Activated CD4-positive, alpha-beta T cell treated with anti-CD3 and anti-CD28 coated beads for 36 hours (primary cell): Measurements from ENCODE around the gene DUSP6. TPM values are rescaled to one million over a fixed set of nuclear protein-coding genes. Genes with fewer than 3 reads are reported as not detected.

Source experiments
- ATAC-seq: fragments of 200-7000 bp; cut with Tn5 transposase; one replicate; pipeline ENCODE4 v1.10.0; 2021; ENCODE audit warnings: mild to moderate bottlenecking, moderate library complexity
- CTCF ChIA-PET: fragments of 350-600 bp; sonication (Branson Sonifier 250); formaldehyde crosslinking; loops from one replicate; lab custom pipeline; 2021; ENCODE audit warnings: antibody characterized with exemption; lab: Charles Lee
- POLR2A ChIA-PET: fragments of 350-600 bp; sonication (Branson Sonifier 250); formaldehyde crosslinking; loops from one replicate; lab custom pipeline; 2021; ENCODE audit warnings: antibody characterized with exemption, inconsistent platforms; lab: Charles Lee
- DNase-seq: peaks from one replicate; pipeline ENCODE4 v3.0.0-alpha.2; 2020
- H3K27ac Mint-ChIP-seq: one replicate; pipeline ENCODE4 v1.8.0; 2021; ENCODE audit warnings: mixed read lengths
- H3K27me3 Mint-ChIP-seq: one replicate; pipeline ENCODE4 v1.8.0; 2021; ENCODE audit warnings: mixed read lengths
- H3K36me3 Mint-ChIP-seq: one replicate; pipeline ENCODE4 v1.8.0; 2021; ENCODE audit warnings: low read depth, mixed read lengths
- H3K4me1 Mint-ChIP-seq: one replicate; pipeline ENCODE4 v1.8.0; 2021; ENCODE audit warnings: mixed read lengths
- H3K4me3 Mint-ChIP-seq: one replicate; pipeline ENCODE4 v1.8.0; 2021; ENCODE audit warnings: mild to moderate bottlenecking, moderate library complexity, mixed read lengths
- H3K9me3 Mint-ChIP-seq: one replicate; pipeline ENCODE4 v1.8.0; 2021; ENCODE audit warnings: low read depth, mixed read lengths
- intact Hi-C, 2 experiments: fragments of 100-400 bp; cut with DNase I in 1 of 2; cut with micrococcal nuclease in 1 of 2; formaldehyde crosslinking; loops; one replicate each; pipeline versions ENCODE4 v1.14.2 to v1.15.1; 2022 to 2024; cut with DNase I, micrococcal nuclease
- total RNA-seq, 2 experiments: library from RNA; stranded (reverse); gene quantifications; one replicate each; pipeline ENCODE4 v1.2.3, GENCODE V29; 2021

Gene DUSP6
- total RNA-seq, 2 experiments from 2014 or later, result 49.9 to 60.9 TPM

- Mint-ChIP-seq H3K4me3 (peak overlapping the region; percentile 86), H3K9me3 (no peaks in the 10 kb centered on the region), H3K27ac (peak overlapping the region; percentile 92), H3K27me3 (no peaks in the 10 kb centered on the region), H3K36me3 (peaks cover 42% of the 10 kb centered on the region), H3K4me1 (peaks cover 62% of the 10 kb centered on the region)
- peak; percentile 52 for DNase-seq
- no peak for ATAC-seq
- ChIA-PET CTCF (interaction anchor here (0.6 to 2.4 kb wide), 6 partner anchors 106 to 357 kb away, joined by 3 to 9 read pairs (median 5); no protein-coding TSS in a partner anchor), POLR2A (interaction anchor here (0.9 to 2.1 kb wide), 5 partner anchors 126 to 312 kb away, joined by 3 to 17 read pairs (median 5); no protein-coding TSS in a partner anchor)
- intact Hi-C loops, result loop anchor here (1.0 to 5.0 kb wide), 5 partner anchors 169 to 1314 kb away; partner anchors contain the start of gene ATP2B1 (in 1 of the 2)
These were observed 1.4 kb downstream of the DUSP6 start for GRCh38 chr12:89350630-89351488.

- Mint-ChIP-seq H3K27me3 (no peaks in the 10 kb centered on the region), H3K27ac (peak overlapping the region; percentile 92), H3K4me3 (peak overlapping the region; percentile 86), H3K9me3 (no peaks in the 10 kb centered on the region), H3K4me1 (peaks cover 64% of the 10 kb centered on the region), H3K36me3 (peaks cover 42% of the 10 kb centered on the region)
- no peak for DNase-seq
- CTCF ChIA-PET, result interaction anchor here (0.8 kb wide), 1 partner anchor 296 kb away, joined by 3 read pairs; no protein-coding TSS in a partner anchor
- POLR2A ChIA-PET, result no interaction called here
- ATAC-seq, result no peak
- intact Hi-C loops, result loop anchor here (2.0 to 5.0 kb wide), 4 partner anchors 168 to 1313 kb away; a partner anchor contains a TSS
These were observed 2.1 kb downstream of the DUSP6 start for GRCh38 chr12:89350260-89350629.

DNA sequence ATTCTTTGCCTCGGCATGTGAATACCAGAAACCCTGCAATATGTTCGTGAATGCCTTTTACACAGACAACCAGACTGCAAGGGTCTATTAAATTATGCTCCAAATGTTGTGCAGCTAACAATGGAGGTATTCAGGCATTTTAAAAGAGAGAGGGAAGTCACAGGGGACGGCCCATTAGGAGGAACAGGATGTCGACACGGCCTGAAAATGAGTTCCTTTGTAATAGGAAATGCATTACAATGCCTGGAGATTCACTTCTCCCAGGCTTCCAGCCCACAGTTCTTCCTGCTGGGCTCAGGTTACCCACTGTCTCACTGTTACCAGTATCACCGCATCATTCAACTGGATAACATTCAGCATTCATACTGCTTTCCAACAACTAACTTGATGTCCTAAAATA is 2.5 kb downstream of the DUSP6 start:
- Mint-ChIP-seq H3K36me3 (peaks cover 42% of the 10 kb centered on the region), H3K27me3 (no peaks in the 10 kb centered on the region), H3K9me3 (no peaks in the 10 kb centered on the region), H3K4me3 (peak overlapping the region; percentile 86), H3K27ac (peak overlapping the region; percentile 92), H3K4me1 (peaks cover 61% of the 10 kb centered on the region)
- DNase-seq, result no peak
- POLR2A ChIA-PET, result interaction anchor here (0.7 kb wide), 1 partner anchor 310 kb away, joined by 3 read pairs; no protein-coding TSS in a partner anchor
- ATAC-seq, result no peak
- intact Hi-C loops, result loop anchor here (2.0 to 5.0 kb wide), 4 partner anchors 168 to 1313 kb away; a partner anchor contains a TSS
- CTCF ChIA-PET, result interaction anchor here (1.2 kb wide), 1 partner anchor 113 kb away, joined by 5 read pairs; no protein-coding TSS in a partner anchor

DNA sequence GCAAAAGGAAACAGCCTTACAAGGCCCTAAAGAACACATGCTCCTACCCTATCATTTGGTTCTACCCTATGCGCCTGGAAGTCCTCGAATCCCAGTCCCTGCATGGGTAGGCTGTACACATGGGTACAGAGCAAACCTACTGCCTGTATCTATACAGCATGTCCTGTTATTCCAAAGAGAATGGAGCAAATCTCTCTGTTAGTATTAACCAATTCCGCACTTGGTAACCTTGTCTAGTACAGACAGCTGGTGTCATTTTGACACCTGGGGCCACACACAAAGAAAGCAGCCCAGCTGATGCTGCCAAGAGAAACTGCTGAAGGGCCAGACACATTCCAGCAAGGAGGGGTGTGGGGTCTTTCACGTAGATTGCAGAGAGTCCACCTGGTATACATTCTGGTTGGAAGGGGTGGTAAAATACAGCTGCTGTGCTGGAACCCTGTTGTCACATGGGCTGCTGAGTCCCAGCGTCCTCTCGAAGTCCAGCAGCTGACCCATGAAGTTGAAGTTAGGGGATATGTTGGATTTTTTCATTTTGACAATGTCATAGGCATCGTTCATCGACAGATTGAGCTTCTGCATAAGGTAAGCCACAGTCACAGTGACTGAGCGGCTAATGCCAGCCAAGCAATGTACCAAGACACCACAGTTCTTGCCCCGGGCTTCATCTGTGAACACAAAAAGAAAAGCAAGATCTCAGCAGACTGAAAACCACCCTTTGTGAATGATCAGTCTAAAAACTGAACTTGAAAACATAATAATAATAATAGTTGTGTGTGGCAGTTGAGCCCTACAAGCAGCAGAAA is 3.2 kb downstream of the DUSP6 start:
- ChIA-PET CTCF (interaction anchor here (1.2 kb wide), 1 partner anchor 113 kb away, joined by 5 read pairs; no protein-coding TSS in a partner anchor), POLR2A (interaction anchor here (0.7 kb wide), 1 partner anchor 309 kb away, joined by 3 read pairs; no protein-coding TSS in a partner anchor)
- Mint-ChIP-seq H3K4me3 (peak overlapping the region; percentile 86), H3K27ac (peak overlapping the region; percentile 38), H3K4me1 (peaks cover 57% of the 10 kb centered on the region), H3K9me3 (no peaks in the 10 kb centered on the region), H3K27me3 (peaks cover 2% of the 10 kb centered on the region), H3K36me3 (peaks cover 42% of the 10 kb centered on the region)
- DNase-seq (no peak), ATAC-seq (no peak)
- intact Hi-C loops, result no loop called here

GRCh38 chr12:89347325-89347829 is 4.9 kb downstream of the DUSP6 start:
- Mint-ChIP-seq H3K27ac (no peak overlapping the region), H3K36me3 (peaks cover 42% of the 10 kb centered on the region), H3K27me3 (peaks cover 2% of the 10 kb centered on the region), H3K4me3 (peak overlapping the region; percentile 86), H3K9me3 (no peaks in the 10 kb centered on the region), H3K4me1 (peaks cover 51% of the 10 kb centered on the region)
- DNase-seq, result no peak
- CTCF ChIA-PET, result interaction anchor here (0.7 to 1.9 kb wide), 5 partner anchors 16 to 328 kb away, joined by 3 to 7 read pairs (median 3); no protein-coding TSS in a partner anchor
- ATAC-seq, result no peak
- POLR2A ChIA-PET, result interaction anchor here (0.6 to 1.4 kb wide), 6 partner anchors 43 to 328 kb away, joined by 3 to 4 read pairs (median 4); no protein-coding TSS in a partner anchor
- intact Hi-C loops, result loop anchor here in 1 of 2 experiments (2.0 kb wide), 1 partner anchor 327 kb away; no protein-coding TSS in a partner anchor

- DNase-seq (no peak), ATAC-seq (no peak)
- no peaks in the 10 kb centered on the region for H3K9me3 Mint-ChIP-seq
- H3K27ac Mint-ChIP-seq, result peak overlapping the region; percentile 82
- intact Hi-C loops, result loop anchor here (1.0 to 2.0 kb wide), 3 partner anchors 185 to 326 kb away; no protein-coding TSS in a partner anchor
- peaks cover 2% of the 10 kb centered on the region for H3K27me3 Mint-ChIP-seq
- CTCF ChIA-PET, result interaction anchor here (0.5 to 1.9 kb wide), 8 partner anchors 8 to 328 kb away, joined by 3 to 7 read pairs (median 3); no protein-coding TSS in a partner anchor
- H3K4me1 Mint-ChIP-seq, result peaks cover 51% of the 10 kb centered on the region
- peaks cover 42% of the 10 kb centered on the region for H3K36me3 Mint-ChIP-seq
- H3K4me3 Mint-ChIP-seq, result peak overlapping the region; percentile 86
- POLR2A ChIA-PET, result interaction anchor here (0.6 to 1.4 kb wide), 6 partner anchors 42 to 327 kb away, joined by 3 to 4 read pairs (median 4); no protein-coding TSS in a partner anchor
These were observed 5.5 kb downstream of the DUSP6 start for GRCh38 chr12:89346741-89347324.

DNA sequence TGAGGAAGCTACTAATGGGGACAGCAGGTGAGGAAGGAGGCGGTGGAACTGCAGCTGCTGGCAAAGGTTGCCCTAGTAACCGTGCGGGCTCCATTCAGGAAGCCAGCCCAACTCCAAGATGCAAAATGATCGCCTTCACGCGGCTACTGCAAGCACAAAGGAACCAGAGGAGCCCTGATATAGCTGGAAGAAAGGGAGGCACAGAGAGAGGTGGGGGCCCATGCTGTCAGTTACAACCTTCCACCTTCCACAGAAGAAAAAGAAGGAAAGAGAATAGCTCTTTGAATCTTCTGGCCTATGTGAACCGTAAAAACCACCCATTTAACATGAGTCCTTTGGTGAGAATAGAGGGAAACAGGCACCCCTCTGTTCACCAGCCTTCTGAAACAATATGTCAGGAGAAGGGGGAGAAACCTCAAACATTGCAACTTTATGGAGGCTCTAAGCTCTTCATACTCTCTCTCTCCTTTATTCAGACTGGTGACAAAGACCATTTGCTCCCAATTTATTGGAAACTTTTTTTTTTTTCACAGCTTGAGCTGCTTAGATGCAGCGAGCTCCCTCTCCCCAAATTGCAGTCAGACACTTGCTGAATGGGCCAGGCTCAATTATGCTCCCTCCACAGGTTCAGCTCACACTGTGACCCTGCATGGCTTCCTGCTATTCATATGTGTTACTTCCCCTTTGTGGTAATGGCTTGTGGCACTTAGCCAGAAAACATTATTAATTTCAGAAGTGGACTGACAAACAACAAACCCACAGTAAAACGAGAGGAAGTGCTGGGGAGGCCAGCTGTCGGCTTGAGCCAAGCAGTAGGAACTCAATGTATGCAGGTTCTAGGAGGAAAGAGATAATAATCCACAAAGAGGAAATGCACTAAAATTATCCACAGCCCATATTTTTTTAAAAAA is 6.2 kb downstream of the DUSP6 start:
- H3K27me3 Mint-ChIP-seq, result peaks cover 2% of the 10 kb centered on the region
- intact Hi-C loops, result loop anchor here (1.0 to 2.0 kb wide), 3 partner anchors 184 to 325 kb away; no protein-coding TSS in a partner anchor

DNA sequence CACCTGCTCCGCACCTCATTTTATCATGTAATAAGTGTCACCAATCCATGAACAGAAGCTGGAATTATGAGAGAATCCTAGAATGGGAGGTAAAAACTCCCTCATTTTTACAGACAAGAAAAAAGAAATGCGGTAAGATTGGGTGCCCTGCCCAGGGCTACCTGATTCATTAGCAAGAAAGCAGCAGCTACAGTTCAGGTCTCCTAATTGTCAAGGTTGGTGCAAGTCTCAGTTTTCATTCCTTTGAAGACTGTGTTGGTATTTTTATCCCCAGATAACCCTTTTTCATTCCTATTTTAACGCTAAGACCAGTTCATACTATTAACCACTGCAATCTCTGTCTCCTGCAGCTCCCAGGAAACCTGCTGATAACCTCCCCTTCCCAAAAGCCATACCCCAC is 6.9 kb downstream of the DUSP6 start:
- intact Hi-C loops, result no loop called here
- no peak overlapping the region for H3K4me3 Mint-ChIP-seq
- H3K9me3 Mint-ChIP-seq, result no peaks in the 10 kb centered on the region
- ChIA-PET POLR2A (interaction anchor here (1.1 kb wide), 1 partner anchor 189 kb away, joined by 3 read pairs; no protein-coding TSS in a partner anchor), CTCF (interaction anchor here (1.0 to 1.9 kb wide), 5 partner anchors 9 to 326 kb away, joined by 3 to 7 read pairs (median 4); no protein-coding TSS in a partner anchor)
- ATAC-seq (no peak), DNase-seq (no peak)
- peaks cover 56% of the 10 kb centered on the region for H3K4me1 Mint-ChIP-seq
- peaks cover 36% of the 10 kb centered on the region for H3K36me3 Mint-ChIP-seq
- H3K27ac Mint-ChIP-seq, result no peak overlapping the region
- peaks cover 2% of the 10 kb centered on the region for H3K27me3 Mint-ChIP-seq

More for the DNA sequence above, 6.2 kb downstream of the DUSP6 start:
- ChIA-PET POLR2A (interaction anchor here (0.6 to 1.4 kb wide), 5 partner anchors 82 to 327 kb away, joined by 3 to 4 read pairs (median 4); no protein-coding TSS in a partner anchor), CTCF (interaction anchor here (0.5 to 1.9 kb wide), 10 partner anchors 8 to 327 kb away, joined by 3 to 7 read pairs (median 4); no protein-coding TSS in a partner anchor)
- Mint-ChIP-seq H3K4me1 (peaks cover 55% of the 10 kb centered on the region), H3K4me3 (peak overlapping the region; percentile 51), H3K27ac (peak overlapping the region; percentile 82), H3K9me3 (no peaks in the 10 kb centered on the region), H3K36me3 (peaks cover 42% of the 10 kb centered on the region)
- ATAC-seq, result peak; percentile 80
- peak; percentile 60 for DNase-seq

GRCh38 chr12:89344862-89345202 is 7.5 kb downstream of the DUSP6 start:
- DNase-seq, result no peak
- Mint-ChIP-seq H3K36me3 (peaks cover 31% of the 10 kb centered on the region), H3K27me3 (peaks cover 2% of the 10 kb centered on the region), H3K4me3 (no peak overlapping the region), H3K27ac (no peak overlapping the region), H3K9me3 (no peaks in the 10 kb centered on the region), H3K4me1 (peaks cover 51% of the 10 kb centered on the region)
- intact Hi-C loops, result no loop called here
- ChIA-PET CTCF (interaction anchor here (1.0 to 1.1 kb wide), 2 partner anchors 250 to 305 kb away, joined by 3 to 4 read pairs; no protein-coding TSS in a partner anchor), POLR2A (no interaction called here)
- ATAC-seq, result no peak
